Measurements from ENCODE around the gene PER1. TPM values are rescaled to one million over a fixed set of nuclear protein-coding genes. Genes with fewer than 3 reads are reported as not detected.
"Not testable (repeated sequence)": the region's sequence is repeated elsewhere in the genome, so short reads cannot be mapped to it uniquely, and the experiment has no call there.

PER1 gene
- total RNA-seq, 1 donor from 2014 or later, result 64.6 TPM

GRCh38 chr17:8109661-8110455, 42.3 kb downstream of the PER1 start:
- Mint-ChIP-seq H3K4me1 (ENCODE audit: low read depth, unreplicated experiment) (no peaks in the 10 kb centered on the region), H3K27ac (ENCODE audit: unreplicated experiment) (no peak overlapping the region), H3K36me3 (ENCODE audit: unreplicated experiment) (no peaks in the 10 kb centered on the region), H3K9me3 (ENCODE audit: unreplicated experiment) (peaks cover 2% of the 10 kb centered on the region), H3K27me3 (ENCODE audit: unreplicated experiment) (peaks cover 35% of the 10 kb centered on the region), H3K4me3 (ENCODE audit: unreplicated experiment) (peak overlapping the region; percentile 65)
- DNase-seq, result peak; percentile 72
- peak; percentile 93 for TF ChIP-seq CTCF (IDR thresholded peaks at IDR 0.05; ENCODE audit: partially characterized antibody, unreplicated experiment)

GRCh38 chr17:8108972-8109660, 43.1 kb downstream of the PER1 start:
- H3K9me3 Mint-ChIP-seq (ENCODE audit: unreplicated experiment), result peaks cover 2% of the 10 kb centered on the region
- peaks cover 31% of the 10 kb centered on the region for H3K27me3 Mint-ChIP-seq (ENCODE audit: unreplicated experiment)
- H3K36me3 Mint-ChIP-seq (ENCODE audit: unreplicated experiment), result no peaks in the 10 kb centered on the region
- TF ChIP-seq CTCF (IDR thresholded peaks at IDR 0.05; ENCODE audit: partially characterized antibody, unreplicated experiment), result no peak
- H3K27ac Mint-ChIP-seq (ENCODE audit: unreplicated experiment), result no peak overlapping the region
- no peak for DNase-seq
- H3K4me3 Mint-ChIP-seq (ENCODE audit: unreplicated experiment), result no peak overlapping the region
- H3K4me1 Mint-ChIP-seq (ENCODE audit: low read depth, unreplicated experiment), result no peaks in the 10 kb centered on the region

GRCh38 chr17:8106980-8107379, 45.2 kb downstream of the PER1 start:
- H3K27me3 Mint-ChIP-seq (ENCODE audit: unreplicated experiment), result peaks cover 26% of the 10 kb centered on the region

GRCh38 chr17:8105957-8106398, 46.2 kb downstream of the PER1 start:
- no peak overlapping the region for H3K4me3 Mint-ChIP-seq (ENCODE audit: unreplicated experiment)
- H3K27me3 Mint-ChIP-seq (ENCODE audit: unreplicated experiment), result peaks cover 21% of the 10 kb centered on the region
- TF ChIP-seq CTCF (IDR thresholded peaks at IDR 0.05; ENCODE audit: partially characterized antibody, unreplicated experiment), result no peak
- H3K4me1 Mint-ChIP-seq (ENCODE audit: low read depth, unreplicated experiment), result no peaks in the 10 kb centered on the region
- H3K27ac Mint-ChIP-seq (ENCODE audit: unreplicated experiment), result no peak overlapping the region
- H3K9me3 Mint-ChIP-seq (ENCODE audit: unreplicated experiment), result peaks cover 2% of the 10 kb centered on the region
- no peak for DNase-seq
- H3K36me3 Mint-ChIP-seq (ENCODE audit: unreplicated experiment), result no peaks in the 10 kb centered on the region

More at GRCh38 chr17:8106980-8107379, 45.2 kb downstream of the PER1 start:
- H3K4me3 Mint-ChIP-seq (ENCODE audit: unreplicated experiment); H3K27ac Mint-ChIP-seq (ENCODE audit: unreplicated experiment); H3K9me3 Mint-ChIP-seq (ENCODE audit: unreplicated experiment); DNase-seq; H3K36me3 Mint-ChIP-seq (ENCODE audit: unreplicated experiment); H3K4me1 Mint-ChIP-seq (ENCODE audit: low read depth, unreplicated experiment): not testable (repeated sequence)

GRCh38 chr17:8104911-8105310, 47.3 kb downstream of the PER1 start:
- H3K27me3 Mint-ChIP-seq (ENCODE audit: unreplicated experiment), result peaks cover 15% of the 10 kb centered on the region
- H3K27ac Mint-ChIP-seq (ENCODE audit: unreplicated experiment), result no peak overlapping the region
- no peak for TF ChIP-seq CTCF (IDR thresholded peaks at IDR 0.05; ENCODE audit: partially characterized antibody, unreplicated experiment)
- peaks cover 2% of the 10 kb centered on the region for H3K9me3 Mint-ChIP-seq (ENCODE audit: unreplicated experiment)
- no peak overlapping the region for H3K4me3 Mint-ChIP-seq (ENCODE audit: unreplicated experiment)
- H3K36me3 Mint-ChIP-seq (ENCODE audit: unreplicated experiment), result no peaks in the 10 kb centered on the region
- no peaks in the 10 kb centered on the region for H3K4me1 Mint-ChIP-seq (ENCODE audit: low read depth, unreplicated experiment)
- DNase-seq, result no peak
